ENCODE data around the gene PPP6R2. TPM values are rescaled to one million over a fixed set of nuclear protein-coding genes. Genes with fewer than 3 reads are reported as not detected.

Gene PPP6R2
- total RNA-seq, 3 donors from 2014 or later (not counting 1 experiment from before 2014, with no cell fraction given): 76.0 to 103 (median 78.1) TPM

DNA sequence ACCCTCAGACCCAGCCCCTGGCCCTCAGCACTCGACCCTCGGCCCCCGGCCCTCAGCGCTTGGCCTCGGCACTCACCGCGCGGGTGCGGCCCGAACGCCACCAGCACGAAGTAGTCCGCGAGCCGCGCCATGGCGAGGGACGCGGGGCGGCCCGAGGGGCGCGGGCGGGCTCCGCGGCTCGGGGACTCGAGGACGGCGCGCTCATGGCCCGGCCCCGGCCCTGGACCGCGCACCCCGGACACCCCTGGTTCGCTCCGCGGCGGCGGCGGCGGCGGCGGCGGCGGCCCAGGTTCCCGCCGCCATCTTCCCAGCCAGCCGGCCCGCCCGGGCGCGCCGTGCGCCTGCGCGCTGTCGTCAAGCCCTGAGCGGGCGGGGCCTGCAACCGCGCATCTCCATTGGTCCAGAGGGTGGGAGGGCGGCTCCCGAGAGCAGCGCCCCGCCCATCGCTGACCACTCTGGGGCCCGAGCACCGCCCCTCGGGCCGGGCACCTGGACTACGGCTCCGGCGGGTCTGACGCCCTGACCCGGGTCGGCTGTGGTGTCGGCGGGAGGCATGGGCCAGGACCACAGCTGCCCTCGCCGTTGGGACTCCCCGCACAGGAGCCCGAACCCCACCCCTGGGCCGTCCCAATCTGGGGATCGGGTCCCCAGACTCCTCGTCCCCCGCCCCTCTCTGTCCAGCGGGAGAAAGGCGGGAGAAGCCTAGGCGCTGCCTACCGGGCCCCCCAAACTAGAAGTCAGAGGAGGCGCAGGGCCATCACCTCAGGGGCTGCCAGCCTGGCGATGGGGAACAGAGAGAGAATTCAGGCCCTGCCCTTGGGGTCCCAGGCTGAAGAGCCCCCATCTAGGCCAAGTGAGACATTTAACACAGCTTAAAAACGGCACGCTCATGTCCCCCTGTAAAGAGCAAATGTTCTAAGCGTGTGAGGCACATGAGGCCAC, 131.9 kb downstream of the PPP6R2 start, which contains the start of gene SBF1:
TSS of gene SBF1 (minus strand) at position 326 of the 942 bp plus-strand sequence. CDS start at position 131, 195 bp downstream.
- 3% methylated on average over 97 of the region's 97 CpGs for WGBS (ENCODE audit: insufficient coverage)
- Mint-ChIP-seq H3K27ac (peak within 1 kb of the TSS; percentile 79 to 84), H3K36me3 (no peaks in the 10 kb centered on the region), H3K9me3 (no peaks in the 10 kb centered on the region), H3K4me1 (peaks cover 28 to 48% of the 10 kb centered on the region in 2 donors), H3K27me3 (ENCODE audit: low read depth in 2 of 2) (peaks cover 3 to 4% of the 10 kb centered on the region in 2 donors), H3K4me3 (peak within 1 kb of the TSS; percentile 97)
- intact Hi-C loops (cut with micrococcal nuclease): loop anchor here (5.0 kb wide), 1 partner anchor 32 kb away; the partner anchor contains the start of genes LMF2 and NCAPH2
- Histone ChIP-seq H3K4me1 (ENCODE audit: control insufficient read depth, insufficient read depth, low read length) (peaks cover 49% of the 10 kb centered on the region), H3K27ac (ENCODE audit: low read length) (peak within 1 kb of the TSS; percentile 68), H3K9me3 (ENCODE audit: control insufficient read depth, insufficient read depth, low read length) (no peaks in the 10 kb centered on the region), H3K36me3 (ENCODE audit: control insufficient read depth, insufficient read depth, low read length) (peaks cover 4% of the 10 kb centered on the region), H3K4me3 (ENCODE audit: low read length) (peak within 1 kb of the TSS; percentile 68), H3K27me3 (ENCODE audit: control insufficient read depth, insufficient read depth, low read length) (no peaks in the 10 kb centered on the region)
- ATAC-seq (peak; percentile 84 to 92 (median 84)), DNase-seq (peak; percentile 90 to 95)
- TF ChIP-seq, protein P1, sequence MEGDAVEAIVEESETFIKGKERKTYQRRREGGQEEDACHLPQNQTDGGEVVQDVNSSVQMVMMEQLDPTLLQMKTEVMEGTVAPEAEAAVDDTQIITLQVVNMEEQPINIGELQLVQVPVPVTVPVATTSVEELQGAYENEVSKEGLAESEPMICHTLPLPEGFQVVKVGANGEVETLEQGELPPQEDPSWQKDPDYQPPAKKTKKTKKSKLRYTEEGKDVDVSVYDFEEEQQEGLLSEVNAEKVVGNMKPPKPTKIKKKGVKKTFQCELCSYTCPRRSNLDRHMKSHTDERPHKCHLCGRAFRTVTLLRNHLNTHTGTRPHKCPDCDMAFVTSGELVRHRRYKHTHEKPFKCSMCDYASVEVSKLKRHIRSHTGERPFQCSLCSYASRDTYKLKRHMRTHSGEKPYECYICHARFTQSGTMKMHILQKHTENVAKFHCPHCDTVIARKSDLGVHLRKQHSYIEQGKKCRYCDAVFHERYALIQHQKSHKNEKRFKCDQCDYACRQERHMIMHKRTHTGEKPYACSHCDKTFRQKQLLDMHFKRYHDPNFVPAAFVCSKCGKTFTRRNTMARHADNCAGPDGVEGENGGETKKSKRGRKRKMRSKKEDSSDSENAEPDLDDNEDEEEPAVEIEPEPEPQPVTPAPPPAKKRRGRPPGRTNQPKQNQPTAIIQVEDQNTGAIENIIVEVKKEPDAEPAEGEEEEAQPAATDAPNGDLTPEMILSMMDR (IDR thresholded peaks at IDR 0.05): no peak

DNA sequence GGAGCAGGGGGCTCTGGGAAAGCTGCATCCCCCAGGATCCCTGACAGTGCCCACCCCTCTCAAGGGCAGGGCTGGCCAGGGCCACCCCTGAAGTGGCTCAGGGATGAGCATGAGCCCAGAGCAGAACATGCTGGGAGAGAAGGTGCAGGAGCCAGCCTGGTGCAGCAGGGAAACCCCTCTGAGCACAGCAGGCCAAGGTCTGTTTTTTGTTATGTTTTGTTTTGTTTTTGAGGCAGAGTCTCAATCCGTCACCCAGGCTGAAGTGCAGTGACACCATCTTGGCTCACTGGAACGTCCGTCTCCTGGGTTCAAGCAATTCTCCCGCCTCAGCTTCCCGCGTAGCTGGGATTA, 132.5 kb downstream of the PPP6R2 start:
- Mint-ChIP-seq H3K27me3 (ENCODE audit: low read depth in 2 of 2) (peaks cover 6 to 8% of the 10 kb centered on the region in 2 donors), H3K4me1 (peaks cover 23 to 42% of the 10 kb centered on the region in 2 donors), H3K9me3 (no peaks in the 10 kb centered on the region), H3K27ac (peak overlapping the region; percentile 26 to 84), H3K4me3 (peak overlapping the region; percentile 76), H3K36me3 (no peaks in the 10 kb centered on the region)
- ATAC-seq: no peak
- Histone ChIP-seq H3K4me3 (ENCODE audit: low read length) (no peak overlapping the region), H3K27ac (ENCODE audit: low read length) (no peak overlapping the region), H3K36me3 (ENCODE audit: control insufficient read depth, insufficient read depth, low read length) (peaks cover 4% of the 10 kb centered on the region), H3K27me3 (ENCODE audit: control insufficient read depth, insufficient read depth, low read length) (no peaks in the 10 kb centered on the region), H3K4me1 (ENCODE audit: control insufficient read depth, insufficient read depth, low read length) (peaks cover 42% of the 10 kb centered on the region), H3K9me3 (ENCODE audit: control insufficient read depth, insufficient read depth, low read length) (no peaks in the 10 kb centered on the region)
- 89% methylated on average over 6 of the region's 6 CpGs for WGBS (ENCODE audit: insufficient coverage)
- intact Hi-C loops (cut with micrococcal nuclease): no loop called here
- TF ChIP-seq, protein P1 (IDR thresholded peaks at IDR 0.05): no peak
- no peak for DNase-seq

DNA sequence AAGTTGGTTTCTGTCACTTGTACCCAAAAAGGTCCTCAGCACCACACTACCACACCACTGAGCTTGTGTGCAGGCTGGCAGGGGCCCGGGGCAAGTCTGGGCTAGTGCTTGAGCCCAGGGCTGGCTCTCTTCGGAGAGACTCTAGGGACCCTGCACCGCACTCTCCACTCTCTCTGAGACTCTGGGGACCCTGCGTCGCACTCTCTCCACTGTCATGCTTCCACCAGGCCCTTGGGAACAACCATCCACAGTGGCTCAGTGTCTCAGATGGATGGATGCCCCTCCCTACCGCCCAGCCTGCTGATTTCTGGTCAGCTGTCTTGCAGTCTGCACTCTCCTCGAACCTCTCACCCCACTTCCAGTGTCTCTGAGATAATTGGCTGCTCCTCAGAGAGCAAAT, 133.7 kb downstream of the PPP6R2 start:
- peaks cover 17 to 29% of the 10 kb centered on the region in 2 donors for H3K4me1 Mint-ChIP-seq
- Histone ChIP-seq H3K9me3 (ENCODE audit: control insufficient read depth, insufficient read depth, low read length) (no peaks in the 10 kb centered on the region), H3K36me3 (ENCODE audit: control insufficient read depth, insufficient read depth, low read length) (peaks cover 4% of the 10 kb centered on the region), H3K27ac (ENCODE audit: low read length) (no peak overlapping the region), H3K4me3 (ENCODE audit: low read length) (no peak overlapping the region), H3K4me1 (ENCODE audit: control insufficient read depth, insufficient read depth, low read length) (peaks cover 37% of the 10 kb centered on the region), H3K27me3 (ENCODE audit: control insufficient read depth, insufficient read depth, low read length) (peaks cover 1% of the 10 kb centered on the region)
- WGBS (ENCODE audit: insufficient coverage): 76% methylated on average over 7 of the region's 7 CpGs
- ATAC-seq (no peak), DNase-seq (no peak)
- no peaks in the 10 kb centered on the region for H3K36me3 Mint-ChIP-seq
- intact Hi-C loops (cut with micrococcal nuclease): no loop called here
- TF ChIP-seq, protein P1 (IDR thresholded peaks at IDR 0.05): no peak
- peak overlapping the region; percentile 76 for H3K4me3 Mint-ChIP-seq
- H3K27me3 Mint-ChIP-seq (ENCODE audit: low read depth in 2 of 2): peaks cover 6 to 8% of the 10 kb centered on the region in 2 donors
- H3K9me3 Mint-ChIP-seq: no peaks in the 10 kb centered on the region
- H3K27ac Mint-ChIP-seq: peak overlapping the region; percentile 21 to 79

All from natural killer cell (primary cell).